Uterus (tissue), 4 donors: ENCODE measurements around the gene OPRL1. TPM values are rescaled to one million over a fixed set of nuclear protein-coding genes. Genes with fewer than 3 reads are reported as not detected.

Experiments used
- DNase-seq, 2 donors: peaks; one replicate each; pipeline ENCODE4 v3.0.0-alpha.2; 2019 to 2020
- H3K27ac ChIP-seq, 2 donors: fragments of 200-600 bp; sonication (generic); 1 replicate in 1 of 2; 2 replicates in 1 of 2; pipeline ENCODE4 v1.5.1; 2016 to 2018
- H3K27me3 ChIP-seq, 2 donors: fragments of 200-600 bp; sonication (generic); one replicate each; pipeline ENCODE4 v1.5.1; 2018 to 2019; ENCODE audit warnings: control low read depth in 1 of 2
- H3K36me3 ChIP-seq, 2 donors: fragments of 200-600 bp; sonication (generic); one replicate each; pipeline ENCODE4 v1.5.1; 2019; ENCODE audit warnings: control low read depth in 1 of 2
- H3K4me1 ChIP-seq, 2 donors: fragments of 200-600 bp; sonication (generic); one replicate each; pipeline ENCODE4 v1.5.1; 2018 to 2019; ENCODE audit warnings: control low read depth in 1 of 2
- H3K4me3 ChIP-seq, 2 donors: fragments of 200-600 bp; sonication (generic); 1 replicate in 1 of 2; 2 replicates in 1 of 2; pipeline ENCODE4 v1.5.1; 2018 to 2019; ENCODE audit warnings: mild to moderate bottlenecking in 1 of 2
- H3K9me3 ChIP-seq, 2 donors: fragments of 200-600 bp; sonication (generic); one replicate each; pipeline ENCODE4 v1.5.1; 2019; ENCODE audit warnings: control low read depth in 1 of 2
- CTCF ChIP-seq, 4 experiments: fragments of 200-600 bp in 2 of 4; fragments of 450-650 bp in 2 of 4; sonication (generic) in 2 of 4; IDR thresholded peaks; one replicate each; pipeline ENCODE4 v1.5.1; 2016 to 2019; ENCODE audit warnings: antibody characterized with exemption in 4 of 4, mild to moderate bottlenecking in 2 of 4, moderate library complexity in 1 of 4
- POLR2A ChIP-seq, 2 donors: fragments of 450-650 bp; IDR thresholded peaks; one replicate each; pipeline ENCODE4 v1.6.1; 2016; ENCODE audit warnings: antibody characterized with exemption in 2 of 2, mild to moderate bottlenecking in 1 of 2, moderate library complexity in 1 of 2
- intact Hi-C: fragments of 100-400 bp; cut with DNase I; formaldehyde crosslinking; loops from one replicate; pipeline ENCODE4 v1.15.1; 2023; ENCODE audit warnings: low total_unique reads
- total RNA-seq, 4 donors: library from RNA; depleted of rRNA in 3 of 4; stranded (reverse); fragments of >200 nt in 3 of 4; gene quantifications; one replicate each; pipeline versions ENCODE4 v1.1.0 to v1.2.4, GENCODE V29; 2014 to 2023
- donor health status: DM: yes; HTN: yes; CAD: no.

OPRL1 gene
- total RNA-seq, 4 donors from 2014 or later, result 0.51 to 1.9 (median 0.64) TPM; not detected in 1

GRCh38 chr20:64076061-64076997, 3.6 kb upstream of the OPRL1 start:
- no peaks in the 10 kb centered on the region for H3K36me3 ChIP-seq
- intact Hi-C loops, result no loop called here

GRCh38 chr20:64077094-64077493, 2.8 kb upstream of the OPRL1 start:
- Histone ChIP-seq H3K4me1 (peaks cover 5 to 10% of the 10 kb centered on the region in 2 donors), H3K9me3 (no peaks in the 10 kb centered on the region), H3K4me3 (no peak overlapping the region), H3K27me3 (peaks cover 0 to 17% of the 10 kb centered on the region in 2 donors), H3K36me3 (no peaks in the 10 kb centered on the region), H3K27ac (no peak overlapping the region)
- intact Hi-C loops, result no loop called here
- no peak for DNase-seq
- TF ChIP-seq CTCF (IDR thresholded peaks at IDR 0.05) (no peak), POLR2A (IDR thresholded peaks at IDR 0.05) (no peak)

More at GRCh38 chr20:64076061-64076997, 3.6 kb upstream of the OPRL1 start:
- H3K27ac ChIP-seq, result no peak overlapping the region
- H3K4me1 ChIP-seq, result peaks cover 5 to 10% of the 10 kb centered on the region in 2 donors
- H3K27me3 ChIP-seq, result peaks cover 0 to 17% of the 10 kb centered on the region in 2 donors
- DNase-seq, result no peak
- no peak overlapping the region for H3K4me3 ChIP-seq
- H3K9me3 ChIP-seq, result no peaks in the 10 kb centered on the region
- TF ChIP-seq CTCF (IDR thresholded peaks at IDR 0.05), result no peak
- TF ChIP-seq POLR2A (IDR thresholded peaks at IDR 0.05), result no peak

- no peak overlapping the region for H3K27ac ChIP-seq
Measured at GRCh38 chr20:64077541-64077875, 2.4 kb upstream of the OPRL1 start.

GRCh38 chr20:64077876-64078551, 1.9 kb upstream of the OPRL1 start:
- no peak for TF ChIP-seq CTCF (IDR thresholded peaks at IDR 0.05)
- TF ChIP-seq POLR2A (IDR thresholded peaks at IDR 0.05), result no peak
- Histone ChIP-seq H3K36me3 (no peaks in the 10 kb centered on the region), H3K27ac (no peak overlapping the region), H3K4me3 (no peak overlapping the region), H3K9me3 (no peaks in the 10 kb centered on the region), H3K4me1 (peaks cover 5 to 10% of the 10 kb centered on the region in 2 donors), H3K27me3 (peaks cover 0 to 17% of the 10 kb centered on the region in 2 donors)
- DNase-seq, result no peak
- intact Hi-C loops, result no loop called here

More at GRCh38 chr20:64077541-64077875, 2.4 kb upstream of the OPRL1 start:
- H3K4me3 ChIP-seq, result no peak overlapping the region
- no peak for DNase-seq
- intact Hi-C loops, result no loop called here
- no peaks in the 10 kb centered on the region for H3K36me3 ChIP-seq
- no peak for TF ChIP-seq CTCF (IDR thresholded peaks at IDR 0.05)
- TF ChIP-seq POLR2A (IDR thresholded peaks at IDR 0.05), result no peak
- no peaks in the 10 kb centered on the region for H3K9me3 ChIP-seq
- peaks cover 0 to 17% of the 10 kb centered on the region in 2 donors for H3K27me3 ChIP-seq
- peaks cover 5 to 10% of the 10 kb centered on the region in 2 donors for H3K4me1 ChIP-seq

- Histone ChIP-seq H3K27ac (peak overlapping the region in 1 of 2 donors; percentile 70), H3K9me3 (no peaks in the 10 kb centered on the region), H3K27me3 (peaks cover 0 to 21% of the 10 kb centered on the region in 2 donors), H3K36me3 (no peaks in the 10 kb centered on the region), H3K4me1 (peaks cover 5 to 12% of the 10 kb centered on the region in 2 donors), H3K4me3 (peak overlapping the region; percentile 45 to 50)
- no peak for DNase-seq
- intact Hi-C loops, result no loop called here
- no peak for TF ChIP-seq CTCF (IDR thresholded peaks at IDR 0.05)
- TF ChIP-seq POLR2A (IDR thresholded peaks at IDR 0.05), result no peak
Measured at GRCh38 chr20:64078934-64079272, 979 bp upstream of the OPRL1 start.
